ENCODE data around the gene PCARE.
"Not testable (repeated sequence)": the region's sequence is repeated elsewhere in the genome, so short reads cannot be mapped to it uniquely, and the experiment has no call there.

Gene PCARE

DNA sequence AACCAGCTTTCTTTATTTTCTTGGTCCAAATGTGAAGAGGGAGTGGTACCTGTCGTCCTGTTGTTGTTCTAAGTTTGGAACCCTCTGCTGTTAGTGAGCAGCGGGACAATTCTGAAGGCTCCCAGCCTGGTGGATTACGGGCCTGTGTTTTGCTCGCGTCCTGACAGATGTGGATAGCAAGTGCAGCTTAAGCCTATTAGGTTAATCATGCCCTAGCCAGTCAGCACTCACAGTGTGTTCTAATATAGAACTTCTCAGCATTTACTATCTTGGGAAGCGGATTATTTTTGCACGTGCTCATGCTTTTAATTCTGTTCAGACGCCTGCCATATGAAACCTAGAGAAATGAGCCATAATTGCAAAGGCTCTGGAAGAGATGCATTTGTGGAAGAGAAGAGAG, at the start of gene PCARE:
Gene PCARE, minus strand, starts transcription at position 113 of the 400 bp plus-strand sequence. CDS start 262 bp downstream, outside the sequence.
- no peak for ATAC-seq

DNA sequence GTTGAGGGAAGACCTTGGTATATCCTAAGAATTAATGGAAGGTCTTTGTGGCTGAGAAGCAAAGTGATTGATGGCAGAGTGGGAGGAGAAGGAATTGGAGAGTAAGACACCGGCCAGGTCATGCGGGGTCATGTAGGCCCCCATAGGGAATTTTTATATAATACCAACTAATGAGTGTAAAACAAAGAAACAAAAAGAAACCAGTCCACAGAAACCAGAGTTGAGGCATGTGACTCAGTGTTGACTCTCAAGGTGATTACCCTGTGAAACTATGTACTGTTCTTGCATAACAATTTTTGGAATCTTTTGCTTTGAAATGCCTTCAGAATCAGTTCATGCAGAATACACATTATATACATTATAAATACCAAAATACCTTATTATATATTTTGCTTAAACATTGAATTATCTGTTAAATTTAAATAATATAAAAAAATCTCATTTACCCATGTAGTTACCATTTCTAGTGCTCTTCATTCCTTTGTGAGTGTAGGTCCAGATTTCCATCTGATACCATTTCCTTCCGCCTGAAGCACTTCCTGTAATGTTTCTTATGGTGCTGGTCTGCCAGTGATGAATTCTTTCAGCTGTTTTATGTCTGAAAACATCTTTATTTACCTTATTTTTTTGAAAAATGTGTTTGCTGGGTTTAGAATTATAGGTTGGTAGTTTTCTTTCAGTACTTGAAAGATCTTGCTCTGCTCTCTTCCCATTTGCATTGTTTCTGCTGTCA, 49.5 kb upstream of the PCARE start:
- ATAC-seq: peak; percentile 89 to 97

GRCh38 chr2:29120846-29121245, 46.5 kb upstream of the PCARE start:
- no peak for ATAC-seq

DNA sequence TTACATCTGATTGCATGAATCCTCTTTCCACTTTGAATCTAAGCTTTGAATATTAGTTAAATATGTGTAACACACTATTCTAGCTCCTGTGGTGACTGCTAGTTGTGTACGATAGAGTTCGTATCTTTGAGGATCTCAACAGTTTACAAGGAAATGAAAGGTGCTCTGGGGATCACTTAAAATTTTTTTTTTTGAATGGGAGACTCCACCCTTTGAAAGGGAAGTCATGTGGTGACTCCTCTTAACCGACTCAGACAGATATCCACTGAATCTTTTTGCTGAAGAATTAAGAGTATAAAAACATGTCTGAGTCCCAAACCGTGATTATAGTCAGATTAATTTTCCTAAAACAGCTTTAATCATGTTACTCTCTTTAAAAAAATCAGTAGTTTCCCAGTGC, 44.9 kb upstream of the PCARE start:
- no peak for ATAC-seq

DNA sequence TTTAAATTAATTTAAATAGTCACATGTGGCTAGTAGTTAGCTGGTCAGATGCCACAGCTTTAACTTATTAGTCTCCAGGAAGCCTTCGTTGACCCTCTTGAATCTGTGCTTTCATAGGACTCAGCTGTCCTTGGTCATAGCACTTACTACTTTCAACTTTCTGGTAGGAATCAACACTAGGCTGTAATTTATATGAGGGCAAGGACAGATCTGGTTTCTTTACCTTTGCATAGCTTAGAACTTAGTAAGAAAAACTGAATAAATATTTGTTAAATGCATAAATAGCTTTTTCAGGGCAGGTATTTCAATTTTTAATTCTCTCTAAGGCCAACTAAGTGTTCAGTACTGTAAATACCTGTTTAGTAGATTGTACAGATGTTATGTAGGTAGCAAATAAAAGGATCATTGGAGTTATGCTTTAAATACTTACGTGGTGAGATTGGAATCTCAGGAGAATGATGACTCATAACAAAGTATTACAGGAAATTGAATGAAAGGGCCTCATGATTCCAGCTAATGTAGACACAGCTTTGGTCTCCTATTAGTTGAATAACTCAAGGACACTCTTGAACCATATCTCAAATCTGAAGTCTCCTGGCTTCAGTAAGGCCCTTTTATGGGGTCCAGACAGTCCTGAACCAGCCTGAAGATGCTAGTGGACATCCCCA, 43.4 kb upstream of the PCARE start:
- ATAC-seq: no peak

GRCh38 chr2:29115797-29116781, 41.8 kb upstream of the PCARE start:
- ATAC-seq: peak; percentile 56 to 58

DNA sequence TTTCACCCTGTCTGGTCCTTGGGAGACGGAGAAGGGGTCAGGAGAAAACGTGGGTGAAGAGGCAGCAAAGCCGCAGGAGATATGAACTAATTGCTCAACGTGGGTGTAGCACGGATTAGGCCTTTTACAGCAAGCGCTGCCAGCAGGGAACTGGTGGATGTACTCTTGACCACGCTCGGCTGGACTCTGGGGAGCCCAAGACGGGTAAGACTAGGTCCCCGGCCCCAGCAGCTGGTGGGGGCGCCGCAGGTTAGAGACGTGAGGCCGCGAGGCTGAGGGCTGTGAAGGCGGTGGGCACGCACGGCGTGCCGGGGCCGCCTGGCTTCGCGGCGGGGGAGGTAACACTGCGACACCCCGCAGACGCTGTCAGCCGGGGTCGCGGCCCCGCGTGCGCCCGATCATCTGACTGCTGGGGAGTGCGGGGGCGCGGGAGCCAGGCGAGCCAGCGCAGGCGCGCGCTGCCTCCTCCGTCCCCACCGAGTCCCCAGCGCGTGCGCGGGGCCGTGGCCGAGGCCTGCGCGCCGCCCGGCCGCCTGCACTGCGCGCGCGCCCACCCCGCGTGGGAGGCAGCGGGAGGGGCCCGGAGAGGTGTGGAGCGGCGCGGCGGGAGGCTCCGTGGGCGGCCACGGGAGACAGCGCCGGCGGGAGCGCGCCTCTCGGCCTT, 40.8 kb upstream of the PCARE start, which contains the start of gene CLIP4:
Gene CLIP4, plus strand, starts transcription at position 470 of the 664 bp plus-strand sequence. CDS start 5,974 bp downstream, outside the sequence.
- peak; percentile 70 to 72 for ATAC-seq

DNA sequence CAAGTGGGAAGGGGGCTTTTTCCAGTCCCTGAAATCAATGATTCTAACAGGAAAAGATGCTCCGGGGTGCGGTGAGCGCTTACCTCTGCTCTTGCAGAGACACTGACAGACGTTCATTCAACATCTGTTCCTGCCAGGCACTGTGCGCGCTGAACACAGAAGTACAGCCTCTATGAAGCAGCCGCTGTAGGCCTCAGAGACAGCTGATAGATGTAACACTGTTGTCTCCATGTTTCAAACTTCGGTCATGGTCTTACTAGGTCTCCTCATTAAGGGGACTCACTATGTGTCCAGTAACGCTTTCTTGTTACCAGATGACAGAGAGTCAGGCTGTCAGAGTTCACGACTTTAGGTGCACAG, 40.2 kb upstream of the PCARE start:
- no peak for ATAC-seq

- no peak for ATAC-seq
Observed at GRCh38 chr2:29113891-29114321, 39.6 kb upstream of the PCARE start.

GRCh38 chr2:29113027-29113686, 38.8 kb upstream of the PCARE start:
- no peak for ATAC-seq

DNA sequence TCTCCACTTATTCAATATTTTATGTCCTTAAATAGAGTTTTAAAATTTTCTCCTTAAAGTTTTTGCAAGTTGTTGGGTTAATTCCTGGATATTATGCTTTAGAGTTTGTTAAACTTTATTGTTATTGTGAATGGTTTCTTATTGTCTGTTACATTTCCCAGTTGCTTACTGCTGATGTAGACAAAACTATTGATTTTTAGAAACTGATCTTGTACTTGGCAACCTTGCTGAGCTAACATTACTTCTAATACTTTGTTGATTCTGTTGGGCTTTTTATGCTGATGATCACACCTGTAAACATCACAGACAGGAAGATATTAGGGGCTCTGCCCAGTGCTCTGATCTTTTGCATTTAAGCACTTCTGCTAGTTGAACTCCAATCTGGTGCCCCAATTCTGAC, 38.1 kb upstream of the PCARE start:
- no peak for ATAC-seq

- peak; percentile 49 to 57 for ATAC-seq
Observed at GRCh38 chr2:29110916-29111535, 36.7 kb upstream of the PCARE start.

DNA sequence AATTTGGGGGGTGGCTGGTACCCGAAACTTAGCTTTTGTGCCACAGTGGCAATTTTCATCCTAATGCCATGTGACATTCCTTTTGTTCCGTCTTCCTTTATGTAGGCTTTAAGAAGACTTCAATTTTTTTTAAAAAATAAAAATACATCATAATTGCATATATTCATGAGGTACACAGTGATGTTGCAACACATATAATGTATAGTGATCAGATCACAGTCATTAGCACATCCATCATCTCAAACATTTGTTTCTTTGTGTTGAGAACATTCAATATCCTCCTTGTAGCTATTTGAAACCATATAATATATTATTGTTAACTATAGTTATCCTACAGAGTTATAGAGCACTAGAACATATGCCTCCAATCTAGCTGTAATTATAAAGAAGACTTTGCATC, 34.9 kb upstream of the PCARE start:
- no peak for ATAC-seq

DNA sequence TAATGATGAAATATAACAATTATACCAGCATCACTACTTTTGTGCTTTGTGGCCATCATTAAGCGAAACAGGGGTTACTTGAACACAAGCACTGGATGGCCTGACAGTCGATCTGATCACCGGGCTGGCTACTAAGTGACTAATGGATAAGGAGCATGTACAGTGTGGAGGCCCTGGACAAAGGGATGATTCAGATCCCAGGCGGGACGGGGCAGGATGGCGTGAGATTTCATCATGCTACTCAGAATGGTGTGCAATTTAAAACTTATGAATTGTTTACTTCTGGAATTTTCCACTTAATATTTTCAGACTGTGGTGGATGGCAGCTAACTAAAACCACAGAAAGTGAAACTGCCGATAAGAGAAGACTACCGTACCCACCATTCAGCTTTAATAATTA, 33.9 kb upstream of the PCARE start:
- no peak for ATAC-seq

DNA sequence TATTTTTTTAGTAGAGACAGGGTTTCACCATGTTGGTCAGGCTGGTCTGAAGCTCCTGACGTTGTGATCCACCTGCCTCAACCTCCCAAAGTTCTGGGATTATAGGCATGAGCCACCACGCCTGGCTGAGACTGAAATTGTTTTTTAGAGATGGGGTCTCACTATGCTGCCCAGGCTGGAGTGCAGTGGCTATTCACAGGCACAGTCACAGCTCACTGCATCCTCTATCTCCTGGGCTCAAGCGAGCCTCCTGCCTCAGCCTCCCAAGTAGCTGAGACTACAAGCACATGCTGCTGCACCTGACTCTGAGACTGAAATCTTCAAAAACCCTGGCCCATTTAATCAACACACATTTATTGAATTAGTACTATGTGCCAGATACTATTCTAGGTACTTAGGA, 33.2 kb upstream of the PCARE start:
- ATAC-seq: not testable (repeated sequence)

GRCh38 chr2:29106980-29107388, 32.7 kb upstream of the PCARE start:
- ATAC-seq: no peak

GRCh38 chr2:29106256-29106655, 31.9 kb upstream of the PCARE start:
- no peak for ATAC-seq

DNA sequence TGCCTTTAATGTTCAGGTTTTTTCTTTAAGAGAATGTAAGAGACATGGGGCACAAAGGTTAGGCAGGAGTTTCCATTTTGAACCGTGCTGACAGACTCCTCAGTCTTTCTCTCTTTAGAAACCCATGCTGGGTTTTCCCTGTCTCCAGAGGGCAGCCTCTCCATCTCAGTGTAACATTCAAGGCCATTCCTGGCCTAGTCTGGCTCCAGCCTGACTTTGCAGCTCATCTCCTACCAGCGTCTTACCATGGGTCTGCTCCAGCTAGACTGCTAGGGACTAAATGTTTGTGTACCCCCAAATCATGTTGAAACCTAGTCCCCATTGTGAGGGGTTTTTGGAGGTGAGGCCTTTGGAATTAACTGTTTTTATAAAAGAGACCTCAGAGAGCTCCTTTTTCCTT, 31.1 kb upstream of the PCARE start:
- ATAC-seq: no peak

- no peak for ATAC-seq
Observed at GRCh38 chr2:29104688-29105087, 30.4 kb upstream of the PCARE start.

DNA sequence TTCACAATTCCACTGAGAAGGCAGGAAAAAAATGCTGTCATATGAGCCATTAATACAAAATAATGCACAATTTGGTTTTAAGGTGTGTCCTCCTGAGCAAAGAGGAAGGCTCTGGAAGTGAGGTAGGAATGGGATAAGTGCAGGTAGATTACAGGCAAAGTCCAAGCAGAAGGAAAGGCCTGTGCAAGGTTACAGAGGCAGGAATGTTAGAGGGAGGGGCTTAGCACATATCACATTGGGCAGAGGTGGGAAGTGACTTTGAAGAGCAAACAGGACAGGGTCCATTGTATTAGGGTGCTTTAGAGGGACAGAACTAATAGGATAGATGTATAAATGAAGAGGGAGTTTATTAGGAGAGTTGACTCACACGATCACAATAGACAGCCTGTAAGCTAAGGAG, 26.2 kb upstream of the PCARE start:
- ATAC-seq: no peak

GRCh38 chr2:29097569-29097968, 23.2 kb upstream of the PCARE start:
- ATAC-seq: no peak

Measured in activated CD4-positive, CD25-positive, alpha-beta regulatory T cell treated with anti-CD3 and anti-CD28 coated beads, Interleukin-2, amount 50 U/mL, for 24 hours (primary cell).